GM21619 (cell line): ENCODE results near the gene RAB30.
"Not testable (repeated sequence)": the region's sequence is repeated elsewhere in the genome, so short reads cannot be mapped to it uniquely, and the experiment has no call there.

Source experiments
- ATAC-seq: cut with Tn5 transposase; IDR thresholded peaks from one replicate; pipeline ENCODE4 v1.9.1; 2021; ENCODE audit not compliant: unreplicated experiment

Gene RAB30

GRCh38 chr11:83011333-83012167, 60.1 kb downstream of the RAB30 start:
- no peak for ATAC-seq

- no peak for ATAC-seq
These were observed 61.7 kb downstream of the RAB30 start for GRCh38 chr11:83009999-83010398.

- ATAC-seq = not testable (repeated sequence)
These were observed 62.6 kb downstream of the RAB30 start for GRCh38 chr11:83009136-83009535.

- ATAC-seq = no peak
These were observed 63.1 kb downstream of the RAB30 start for GRCh38 chr11:83008581-83008923.

- ATAC-seq = peak; percentile 41
These were observed 63.7 kb downstream of the RAB30 start for GRCh38 chr11:83007909-83008580.

- ATAC-seq = no peak
These were observed 64.2 kb downstream of the RAB30 start for GRCh38 chr11:83007477-83007876.

GRCh38 chr11:83006877-83007330, 64.8 kb downstream of the RAB30 start:
- peak; percentile 76 for ATAC-seq

GRCh38 chr11:83004746-83005556, 66.7 kb downstream of the RAB30 start:
- no peak for ATAC-seq

GRCh38 chr11:83002522-83002921, 69.2 kb downstream of the RAB30 start:
- no peak for ATAC-seq

- no peak for ATAC-seq
These were observed 69.6 kb downstream of the RAB30 start for GRCh38 chr11:83002053-83002452.

- ATAC-seq = no peak
These were observed 71.3 kb downstream of the RAB30 start for GRCh38 chr11:83000381-83000780.

GRCh38 chr11:82999232-82999631, 72.5 kb downstream of the RAB30 start:
- ATAC-seq = no peak

GRCh38 chr11:82998697-82999096, 73.0 kb downstream of the RAB30 start:
- ATAC-seq = no peak

GRCh38 chr11:82996966-82997606, 74.6 kb downstream of the RAB30 start:
- ATAC-seq = peak; percentile 92

- peak; percentile 35 for ATAC-seq
These were observed 75.8 kb downstream of the RAB30 start for GRCh38 chr11:82995754-82996398.

GRCh38 chr11:82995235-82995634, 76.5 kb downstream of the RAB30 start:
- no peak for ATAC-seq

- no peak for ATAC-seq
These were observed 77.0 kb downstream of the RAB30 start for GRCh38 chr11:82994604-82995230.

- no peak for ATAC-seq
These were observed 79.5 kb downstream of the RAB30 start for GRCh38 chr11:82992223-82992622.

GRCh38 chr11:82989628-82990404, 81.9 kb downstream of the RAB30 start:
- ATAC-seq = no peak
